ENCODE measurements around the gene SCN4B.

Gene SCN4B

DNA sequence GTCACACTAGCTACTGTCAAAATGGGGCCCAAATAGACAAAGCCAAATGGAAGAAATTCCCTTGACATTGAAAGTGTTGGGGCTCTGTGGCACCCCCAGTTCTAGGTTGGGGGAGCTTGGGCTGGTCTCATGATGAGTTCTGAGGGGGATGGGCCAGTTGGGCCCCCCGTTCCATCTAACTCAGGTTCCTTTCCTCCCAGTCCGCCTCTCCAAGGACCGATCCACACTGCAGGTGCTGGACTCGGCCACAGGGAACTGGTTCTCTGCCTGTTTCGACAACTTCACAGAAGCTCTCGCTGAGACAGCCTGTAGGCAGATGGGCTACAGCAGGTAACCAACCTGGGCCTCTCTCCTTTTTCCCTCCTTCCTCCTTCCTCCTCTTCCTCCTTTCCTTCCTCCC, 48.1 kb downstream of the SCN4B start:
- no peak for DNase-seq (ENCODE audit: low read depth in 1 of 2, low spot score in 1 of 2)

DNA sequence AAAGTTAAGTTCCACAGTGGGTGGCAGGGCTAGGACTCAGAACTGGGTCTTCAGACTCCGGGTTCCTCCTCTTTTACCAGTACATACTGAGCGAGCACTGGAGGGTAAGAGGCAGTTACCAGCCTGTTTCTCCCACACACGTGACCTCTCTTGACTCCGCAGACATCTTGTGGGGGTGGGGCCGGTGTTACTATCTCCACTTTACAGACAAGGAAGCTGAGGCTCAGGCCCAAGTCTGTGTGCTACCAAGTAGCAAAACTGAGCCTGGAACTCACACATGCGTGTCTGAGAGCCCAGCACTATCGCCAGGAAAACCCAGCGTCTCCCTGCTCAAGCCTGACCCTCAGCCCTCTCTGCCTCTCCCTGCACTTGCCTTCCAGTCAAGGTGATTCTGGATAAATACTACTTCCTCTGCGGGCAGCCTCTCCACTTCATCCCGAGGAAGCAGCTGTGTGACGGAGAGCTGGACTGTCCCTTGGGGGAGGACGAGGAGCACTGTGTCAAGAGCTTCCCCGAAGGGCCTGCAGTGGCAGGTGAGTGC, 49.8 kb downstream of the SCN4B start:
- DNase-seq (ENCODE audit: low read depth in 1 of 2, low spot score in 1 of 2), result no peak

DNA sequence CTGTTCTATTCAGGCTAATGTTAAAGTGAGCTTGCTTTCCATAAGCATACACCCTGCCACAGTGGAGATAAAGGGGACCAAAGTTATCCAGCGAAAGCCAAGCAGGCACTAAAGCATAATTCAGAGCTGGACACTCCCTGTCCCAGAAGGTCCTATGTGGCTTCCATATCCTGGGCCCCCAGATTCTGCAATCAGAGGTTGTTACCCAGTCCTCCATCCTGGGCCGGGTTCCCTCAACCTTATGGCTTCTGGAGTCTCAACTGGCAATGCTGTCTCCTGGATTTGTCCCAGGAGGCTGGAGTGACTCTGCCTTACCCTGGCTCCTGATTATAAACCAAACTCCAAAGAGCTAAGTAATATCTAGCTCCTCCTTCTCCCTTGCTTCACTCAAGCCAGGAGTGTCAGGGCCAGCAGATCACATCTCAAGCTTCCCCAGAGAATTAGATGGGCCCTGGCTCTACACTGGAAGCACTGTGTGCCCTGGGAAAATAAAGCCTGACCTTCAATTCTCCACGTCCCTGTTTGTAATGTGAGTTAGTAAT, 51.9 kb downstream of the SCN4B start:
- DNase-seq (ENCODE audit: low read depth in 1 of 2, low spot score in 1 of 2), result no peak

DNA sequence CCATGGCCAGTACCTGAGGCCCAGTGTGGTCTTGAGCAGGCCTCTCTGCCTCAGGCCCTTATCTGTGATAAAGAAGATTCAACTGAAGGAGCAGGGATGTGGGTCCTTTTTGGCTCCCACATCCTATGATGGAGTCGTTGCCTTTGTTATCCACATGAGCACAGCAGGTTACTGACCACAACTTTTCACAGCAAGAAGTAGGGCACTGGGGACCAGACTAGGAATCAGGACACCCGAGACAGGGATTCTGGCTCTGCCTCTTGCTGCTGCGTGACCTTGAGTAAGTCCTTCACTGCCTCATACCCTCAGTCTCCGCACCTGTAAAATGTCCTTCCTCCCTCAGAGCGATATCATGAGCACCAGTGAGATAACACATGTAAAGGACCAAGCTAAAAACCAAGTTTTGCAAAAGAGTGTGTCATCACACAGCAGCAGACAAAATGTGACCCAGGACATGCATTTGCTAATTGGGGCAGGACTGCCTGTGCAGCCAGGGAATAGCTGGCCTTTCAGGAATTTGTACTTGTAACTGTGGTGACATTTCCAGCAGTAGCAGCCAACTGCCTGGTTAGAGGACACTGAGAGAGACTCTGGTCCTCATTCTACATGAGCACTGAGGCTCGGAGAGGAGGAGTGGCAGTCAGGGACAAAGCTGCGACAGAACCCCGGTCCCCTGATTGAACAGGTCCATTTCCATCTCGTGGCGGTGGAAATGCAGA, 52.6 kb downstream of the SCN4B start:
- no peak for DNase-seq (ENCODE audit: low read depth in 1 of 2, low spot score in 1 of 2)

DNA sequence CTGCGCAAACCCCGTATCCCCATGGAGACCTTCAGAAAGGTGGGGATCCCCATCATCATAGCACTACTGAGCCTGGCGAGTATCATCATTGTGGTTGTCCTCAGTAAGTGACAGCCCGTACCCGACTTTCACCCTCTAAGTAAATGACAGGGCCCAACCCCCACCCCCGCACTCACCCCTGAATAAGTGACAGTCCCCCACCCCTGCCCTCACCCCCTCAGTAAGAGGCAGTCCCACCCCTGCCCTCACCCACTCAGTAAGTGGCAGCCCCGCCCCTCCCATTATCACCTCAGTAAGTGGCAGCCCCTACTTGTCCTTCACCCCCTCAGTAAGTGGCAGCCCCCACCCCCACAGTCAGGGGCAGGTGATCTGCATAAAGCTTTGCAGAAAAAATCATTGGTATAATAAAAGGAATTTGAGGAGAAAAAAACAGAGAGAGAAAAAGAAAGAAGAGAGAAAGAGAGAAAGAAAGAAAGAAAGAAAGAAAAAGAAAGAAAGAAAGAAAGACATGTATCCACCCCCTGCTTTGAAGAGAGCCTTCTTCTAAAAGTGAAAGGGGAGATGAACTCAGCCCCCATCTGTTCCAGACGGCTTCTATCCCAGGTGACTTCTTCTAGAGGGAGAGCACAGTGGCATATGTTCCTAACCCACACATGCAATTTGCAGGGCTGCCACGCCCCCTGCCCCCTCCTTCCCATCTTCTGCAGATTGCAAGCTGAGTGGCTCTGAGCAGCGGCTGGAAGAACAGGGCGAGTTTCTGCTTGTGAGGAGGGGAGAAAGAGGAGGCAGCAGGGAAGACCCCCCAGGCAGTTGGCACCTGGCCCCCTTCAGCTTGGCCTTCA, 53.4 kb downstream of the SCN4B start:
- no peak for DNase-seq (ENCODE audit: low read depth in 1 of 2, low spot score in 1 of 2)

DNA sequence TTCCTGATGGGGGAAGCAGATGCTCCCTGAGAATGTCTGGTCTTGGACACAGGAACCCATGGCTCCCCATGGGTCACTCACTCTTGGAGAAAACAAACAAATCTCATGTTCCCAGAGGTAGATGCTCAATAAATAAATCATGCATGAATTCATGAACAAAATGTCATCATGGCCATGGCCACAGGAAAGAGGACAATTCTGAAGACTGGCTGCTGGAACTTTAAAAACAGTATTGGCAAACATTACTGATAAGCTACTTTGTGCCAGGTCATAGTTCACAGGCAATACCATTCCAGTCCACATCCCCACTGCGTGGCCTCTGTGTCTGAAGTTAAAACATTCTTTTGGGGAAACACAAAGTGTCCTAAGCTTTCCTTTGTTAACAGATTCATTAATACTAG, 56.7 kb downstream of the SCN4B start:
- DNase-seq (ENCODE audit: low read depth in 1 of 2, low spot score in 1 of 2), result no peak

DNA sequence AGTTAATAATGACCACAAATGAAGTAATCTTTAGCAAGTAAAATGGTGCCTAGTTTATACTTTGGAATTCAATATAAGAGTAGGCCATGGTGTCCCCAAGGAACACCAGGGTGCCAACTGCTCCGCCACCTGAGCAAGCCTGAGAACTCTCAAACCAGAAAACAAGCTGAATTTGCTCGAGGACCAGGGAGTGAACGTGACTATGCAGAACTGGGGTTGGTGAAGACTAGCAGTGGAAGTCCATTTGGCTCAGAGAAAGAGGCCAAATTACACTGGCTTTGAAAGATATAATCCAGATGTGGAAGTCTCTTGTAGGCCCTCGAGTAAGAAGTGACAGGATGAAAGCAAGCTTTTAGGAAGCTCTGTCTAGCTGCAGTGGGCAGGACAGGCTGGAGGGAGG, 57.1 kb downstream of the SCN4B start:
- no peak for DNase-seq (ENCODE audit: low read depth in 1 of 2, low spot score in 1 of 2)

DNA sequence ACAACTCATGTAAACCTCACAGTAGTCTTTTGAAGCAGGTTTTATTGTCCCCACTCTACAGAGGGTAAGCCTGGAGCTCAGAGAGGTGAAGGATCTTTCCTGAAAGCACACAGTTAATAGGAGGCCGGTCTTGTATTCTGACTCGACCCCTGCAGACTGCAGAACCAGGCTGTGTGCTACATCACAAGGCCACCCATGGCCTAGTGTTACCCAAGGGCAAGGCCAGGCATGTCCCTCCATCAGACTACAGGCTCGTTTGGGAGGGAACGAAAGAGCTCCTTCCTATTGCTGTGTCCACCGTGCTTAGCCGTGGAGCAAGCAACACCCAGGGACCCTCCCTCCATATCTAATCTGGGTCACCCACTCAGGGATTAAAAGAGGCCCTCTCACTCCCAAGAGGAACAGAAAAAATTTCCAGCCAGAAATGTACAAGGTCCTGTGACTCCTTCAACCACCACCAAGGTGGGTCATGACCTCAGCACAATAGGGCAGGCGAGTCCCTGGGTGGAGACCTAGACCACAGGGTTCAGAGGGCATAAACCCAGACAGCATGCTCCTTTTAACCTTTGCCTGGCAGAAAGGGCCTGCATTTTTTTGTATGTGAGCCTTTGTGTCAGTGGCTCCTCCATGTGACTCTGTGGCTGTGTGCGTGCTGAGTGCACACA, 59.6 kb downstream of the SCN4B start:
- no peak for DNase-seq (ENCODE audit: low read depth in 1 of 2, low spot score in 1 of 2)

DNA sequence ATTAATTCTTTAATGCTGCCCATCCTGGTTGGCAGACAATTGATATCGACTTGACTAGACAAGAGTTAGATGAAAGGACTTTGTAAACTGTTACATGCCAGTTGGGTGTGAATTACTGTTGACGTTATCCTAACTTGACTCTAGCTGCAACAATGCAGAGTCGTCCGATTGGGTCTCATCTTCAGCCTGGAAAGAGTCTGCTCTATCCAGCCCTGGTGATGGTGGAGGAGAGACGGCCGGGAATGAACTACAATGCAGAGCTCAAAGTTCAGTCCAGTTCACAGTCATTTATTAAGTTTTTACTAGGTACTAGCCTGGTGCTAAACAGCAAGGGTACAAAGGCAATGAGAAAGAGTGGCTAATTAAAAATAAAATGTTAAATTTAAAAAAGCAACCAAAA, 60.9 kb downstream of the SCN4B start:
- DNase-seq (ENCODE audit: low read depth in 1 of 2, low spot score in 1 of 2), result no peak

DNA sequence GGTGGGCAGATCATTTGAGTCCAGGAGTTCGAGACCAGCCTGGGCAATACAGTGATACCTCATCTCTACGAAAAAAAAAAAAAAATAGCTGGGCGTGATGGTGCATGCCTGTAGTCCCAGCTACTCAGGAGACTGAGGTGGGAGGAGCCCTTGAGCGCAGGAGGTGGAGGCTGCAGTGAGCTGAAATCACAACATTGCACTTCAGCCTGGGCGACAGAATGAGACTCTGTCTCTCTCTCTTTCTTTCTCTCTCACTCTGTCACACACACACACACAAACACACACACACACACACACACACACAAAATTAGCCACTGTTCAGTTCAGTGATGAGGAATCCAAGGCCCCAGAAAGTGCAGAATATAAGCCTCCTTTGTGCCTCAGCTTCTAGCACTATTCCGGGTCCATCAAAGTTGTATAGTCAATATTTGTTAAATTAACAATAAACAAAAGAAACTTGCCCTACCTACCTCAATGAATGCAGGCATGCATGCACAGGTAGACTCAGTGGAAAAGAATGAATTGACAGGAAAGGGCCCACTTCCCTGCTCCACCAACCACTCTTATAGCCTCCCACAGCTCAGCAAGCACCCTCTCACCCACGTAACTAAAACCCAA, 62.0 kb downstream of the SCN4B start:
- no peak for DNase-seq (ENCODE audit: low read depth in 1 of 2, low spot score in 1 of 2)

DNA sequence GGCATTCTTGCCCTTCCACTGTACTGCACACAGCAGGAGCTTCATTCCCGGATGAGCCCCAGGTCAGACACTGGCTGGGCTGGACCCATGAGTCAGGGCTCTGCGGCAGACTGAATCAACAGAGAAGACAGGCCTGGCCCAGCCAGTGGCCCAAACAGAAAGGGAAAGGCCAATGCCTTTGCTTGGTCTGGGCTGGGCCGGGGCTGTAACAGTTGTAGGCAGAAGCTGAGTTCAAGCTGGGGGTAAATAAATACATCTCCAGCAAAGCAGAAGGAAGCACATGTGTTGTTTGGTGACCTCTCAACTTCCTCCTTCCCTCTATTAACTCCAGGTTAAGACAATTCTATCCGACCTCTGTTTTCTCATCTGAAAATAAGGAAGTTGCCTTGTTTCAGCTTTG, 64.1 kb downstream of the SCN4B start:
- no peak for DNase-seq (ENCODE audit: low read depth in 1 of 2, low spot score in 1 of 2)

DNA sequence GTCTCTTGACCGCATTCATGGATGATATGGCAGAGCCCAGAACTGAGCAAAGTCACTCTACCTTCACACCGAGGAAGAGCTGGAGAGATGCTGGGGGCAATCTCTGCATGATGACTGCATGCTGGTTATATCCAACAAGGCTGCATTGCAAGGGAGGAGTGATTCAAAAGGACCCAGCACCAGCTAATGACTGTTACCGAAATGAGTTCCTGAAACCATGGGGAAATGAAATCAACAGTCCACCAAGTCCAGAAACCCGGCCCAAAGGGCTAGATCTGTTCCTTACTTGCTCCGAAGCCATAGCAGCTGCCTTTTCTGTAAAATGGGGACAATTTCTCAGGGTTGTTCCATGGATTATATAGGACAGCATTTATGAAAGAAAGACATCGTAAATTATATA, 64.7 kb downstream of the SCN4B start:
- no peak for DNase-seq (ENCODE audit: low read depth in 1 of 2, low spot score in 1 of 2)

DNA sequence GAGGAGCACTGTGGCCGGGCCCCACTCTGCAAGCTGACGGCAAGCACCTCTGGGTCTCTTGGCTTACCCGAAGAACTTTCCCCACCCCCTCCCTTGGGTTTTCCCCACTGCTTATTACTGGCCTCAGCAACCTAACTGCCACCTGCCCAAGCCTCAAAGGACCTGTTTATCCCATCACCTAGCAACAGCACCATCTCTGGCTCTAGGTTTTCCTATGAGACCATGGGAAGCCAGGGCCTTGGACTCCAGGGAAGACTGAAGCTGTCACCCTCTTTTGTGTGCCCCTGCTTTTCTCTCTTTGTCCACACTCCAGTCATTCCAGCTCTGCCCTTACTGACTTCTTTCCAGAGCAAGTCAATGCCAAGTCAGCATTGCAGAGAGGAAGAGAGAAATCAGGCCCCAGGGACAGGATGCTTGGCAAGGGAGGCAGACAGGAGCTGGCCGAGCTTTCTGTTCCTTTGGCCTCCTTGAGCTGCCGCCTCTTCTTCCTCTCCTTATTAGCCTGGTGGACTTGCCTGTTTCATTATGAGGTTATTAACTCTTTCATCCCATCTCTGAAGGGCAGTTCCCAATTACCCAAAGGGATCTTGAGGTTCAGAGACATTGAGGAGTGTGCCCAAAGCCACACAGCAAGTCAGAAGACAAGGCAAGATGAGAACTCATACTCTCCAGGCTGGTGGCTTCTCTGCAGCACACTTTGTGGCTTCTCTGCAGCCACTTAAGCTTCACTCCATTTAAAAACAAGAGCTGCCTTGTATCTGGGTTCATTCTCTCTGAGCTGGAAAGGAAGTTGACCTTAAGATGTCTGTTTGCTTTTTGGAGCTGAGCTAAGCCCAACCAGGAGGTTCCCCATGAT, 65.5 kb downstream of the SCN4B start, which contains the start of gene SMIM35:
Gene SMIM35 (minus strand): TSS at position 51 of the 856 bp plus-strand sequence. CDS start 206 bp downstream, outside the sequence.
- no peak for DNase-seq (ENCODE audit: low read depth in 1 of 2, low spot score in 1 of 2)

DNA sequence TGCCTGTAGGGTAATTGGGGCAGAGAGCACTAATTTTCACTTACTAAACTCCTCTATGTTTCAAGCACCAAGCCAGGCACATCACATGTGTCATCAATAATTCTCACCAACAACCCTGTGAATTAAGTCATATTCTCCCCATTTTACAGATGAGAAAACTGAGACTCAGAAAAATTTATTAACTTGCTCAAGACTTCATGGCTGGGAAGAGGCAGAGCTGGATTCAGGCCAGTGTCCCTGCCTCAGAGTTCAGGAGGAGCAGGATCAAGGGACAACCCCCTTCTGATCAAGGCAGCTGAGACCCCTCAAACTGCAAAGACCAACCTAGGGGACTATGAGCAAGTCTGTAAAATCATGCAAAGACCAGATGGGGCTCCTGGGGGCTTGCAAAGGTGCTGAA, 68.0 kb downstream of the SCN4B start:
- no peak for DNase-seq (ENCODE audit: low read depth in 1 of 2, low spot score in 1 of 2)

DNA sequence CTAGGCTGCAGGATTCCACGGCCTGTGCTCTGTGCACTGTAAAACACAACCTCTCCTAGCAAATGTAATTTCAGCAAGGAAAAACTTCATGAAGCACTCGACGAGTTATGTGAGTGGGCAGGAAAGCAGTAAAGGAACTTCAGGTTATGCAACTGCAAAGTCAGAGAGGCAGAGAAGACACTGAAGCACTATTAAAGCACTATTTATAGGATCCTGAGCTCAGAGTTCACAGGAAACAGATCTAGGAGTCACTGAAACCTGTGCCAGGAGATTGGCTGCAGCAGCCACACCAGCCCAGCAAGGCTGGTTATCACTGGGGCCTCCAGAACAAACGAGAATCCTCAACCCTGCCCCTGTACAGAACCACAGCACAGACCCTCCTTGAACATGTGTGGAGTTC, 68.4 kb downstream of the SCN4B start:
- DNase-seq (ENCODE audit: low read depth in 1 of 2, low spot score in 1 of 2), result no peak
